Ovary (tissue), 3 donors: ENCODE results near the gene TMEM198.

ENCODE experiments used
- CTCF ChIP-seq, 3 donors: fragments of 450-650 bp in 2 of 3; fragments of 200-600 bp in 1 of 3; IDR thresholded peaks; one replicate each; pipeline versions ENCODE4 v1.5.1 to v1.8.0; 2016 to 2022; ENCODE audit warnings: antibody characterized with exemption in 3 of 3, mild to moderate bottlenecking in 1 of 3
- EP300 ChIP-seq: sonication (generic); formaldehyde crosslinking; IDR thresholded peaks from one replicate; pipeline ENCODE4 v1.6.1; 2017; ENCODE audit warnings: antibody characterized with exemption
- POLR2A ChIP-seq: fragments of 450-650 bp; IDR thresholded peaks from one replicate; pipeline ENCODE4 v1.6.1; 2017; ENCODE audit warnings: antibody characterized with exemption, mild to moderate bottlenecking, moderate library complexity
- donor health status: DM: no; HTN: no; CAD: no.

GRCh38 chr2:219557320-219557719 lies 13.5 kb downstream of the TMEM198 start:
- no peak for TF ChIP-seq POLR2A
- no peak for TF ChIP-seq CTCF (IDR thresholded peaks at IDR 0.05)
- TF ChIP-seq EP300, result no peak
